Measurements from ENCODE around the gene GNAT1. TPM values are rescaled to one million over a fixed set of nuclear protein-coding genes. Genes with fewer than 3 reads are reported as not detected.
"Not testable (repeated sequence)": the region's sequence is repeated elsewhere in the genome, so short reads cannot be mapped to it uniquely, and the experiment has no call there.

GNAT1 gene
- total RNA-seq, 4 donors from 2014 or later = not detected

GRCh38 chr3:50221411-50222168 is 30.2 kb downstream of the GNAT1 start:
- H3K4me1 ChIP-seq = peaks cover 0 to 10% (median 4%) of the 10 kb centered on the region in 3 donors
- H3K27ac ChIP-seq = no peak overlapping the region
- H3K4me3 ChIP-seq = no peak overlapping the region
- no CpG with 5 or more reads among the region's 12 CpGs for WGBS, 2 donors (ENCODE audit: low coverage in 1 of 2)
- no peak for ATAC-seq
- H3K36me3 ChIP-seq = no peaks in the 10 kb centered on the region
- peaks cover 40% of the 10 kb centered on the region for H3K27me3 ChIP-seq
- TF ChIP-seq POLR2A (IDR thresholded peaks at IDR 0.05) (no peak), CTCF (IDR thresholded peaks at IDR 0.05) (no peak), EP300 (IDR thresholded peaks at IDR 0.05) (no peak), POLR2AphosphoS5 (IDR thresholded peaks at IDR 0.05) (no peak)
- H3K9me3 ChIP-seq = no peaks in the 10 kb centered on the region

- 71 to 86% methylated on average over 1 of the region's 1 CpG for WGBS, 2 donors (ENCODE audit: low coverage in 1 of 2)
- H3K4me3 ChIP-seq = no peak overlapping the region
- H3K27ac ChIP-seq = no peak overlapping the region
- peaks cover 0 to 15% (median 4%) of the 10 kb centered on the region in 3 donors for H3K4me1 ChIP-seq
- no peaks in the 10 kb centered on the region for H3K36me3 ChIP-seq
- H3K9me3 ChIP-seq = no peaks in the 10 kb centered on the region
- ATAC-seq = no peak
- peaks cover 40% of the 10 kb centered on the region for H3K27me3 ChIP-seq
- TF ChIP-seq EP300 (IDR thresholded peaks at IDR 0.05) = no peak
- no peak for TF ChIP-seq POLR2A (IDR thresholded peaks at IDR 0.05)
- no peak for TF ChIP-seq POLR2AphosphoS5 (IDR thresholded peaks at IDR 0.05)
- no peak for TF ChIP-seq CTCF (IDR thresholded peaks at IDR 0.05)
Measured at GRCh38 chr3:50222169-50222528, 30.7 kb downstream of the GNAT1 start.

- Histone ChIP-seq H3K4me3 (no peak overlapping the region), H3K4me1 (peaks cover 0 to 31% (median 12%) of the 10 kb centered on the region in 3 donors), H3K27me3 (peaks cover 40% of the 10 kb centered on the region), H3K9me3 (no peaks in the 10 kb centered on the region), H3K36me3 (no peaks in the 10 kb centered on the region), H3K27ac (no peak overlapping the region)
- no peak for ATAC-seq
- 57 to 74% methylated on average over 5 of the region's 5 CpGs for whole genome bisulfite sequencing, 2 donors (ENCODE audit: low coverage in 1 of 2)
- TF ChIP-seq POLR2A (IDR thresholded peaks at IDR 0.05) (no peak), POLR2AphosphoS5 (IDR thresholded peaks at IDR 0.05) (no peak)
Measured at GRCh38 chr3:50224639-50225038, 33.2 kb downstream of the GNAT1 start.

- TF ChIP-seq CTCF (IDR thresholded peaks at IDR 0.05) (no peak), EP300 (IDR thresholded peaks at IDR 0.05) (no peak), POLR2AphosphoS5 (IDR thresholded peaks at IDR 0.05) (no peak), POLR2A (IDR thresholded peaks at IDR 0.05) (no peak)
- Histone ChIP-seq H3K36me3 (no peaks in the 10 kb centered on the region), H3K4me3 (peak overlapping the region; percentile 34 to 72), H3K4me1 (peaks cover 0 to 31% (median 12%) of the 10 kb centered on the region in 3 donors), H3K9me3 (no peaks in the 10 kb centered on the region), H3K27ac (peak overlapping the region in 3 of 4 donors; percentile 28 to 82 (median 73)), H3K27me3 (peaks cover 24% of the 10 kb centered on the region)
- peak; percentile 17 for ATAC-seq
- 0% methylated on average over 3 to 8 of the region's 40 CpGs for WGBS, 2 donors (ENCODE audit: low coverage in 1 of 2)
Measured at GRCh38 chr3:50226888-50227389, 35.5 kb downstream of the GNAT1 start.

GRCh38 chr3:50227390-50228183 is 36.2 kb downstream of the GNAT1 start:
- TF ChIP-seq POLR2AphosphoS5 (IDR thresholded peaks at IDR 0.05) = peak; percentile 54
- peak; percentile 19 to 36 for TF ChIP-seq POLR2A (IDR thresholded peaks at IDR 0.05)
- no peak for TF ChIP-seq EP300 (IDR thresholded peaks at IDR 0.05)
- TF ChIP-seq CTCF (IDR thresholded peaks at IDR 0.05) = peak in 3 of 4 experiments; percentile 92 to 99 (median 95)
- WGBS, 2 donors (ENCODE audit: low coverage in 1 of 2) = 0 to 10% methylated on average over 2 to 5 of the region's 51 CpGs
- peaks cover 0 to 31% (median 12%) of the 10 kb centered on the region in 3 donors for H3K4me1 ChIP-seq
- peak; percentile 92 for ATAC-seq
- H3K4me3 ChIP-seq = peak overlapping the region; percentile 34 to 72
- H3K27ac ChIP-seq = peak overlapping the region in 3 of 4 donors; percentile 73 to 82 (median 79)
- H3K36me3 ChIP-seq = no peaks in the 10 kb centered on the region
- H3K27me3 ChIP-seq = peaks cover 21% of the 10 kb centered on the region
- H3K9me3 ChIP-seq = no peaks in the 10 kb centered on the region

GRCh38 chr3:50228184-50228763 is 36.9 kb downstream of the GNAT1 start:
- not testable (repeated sequence) for ATAC-seq, H3K36me3 ChIP-seq, H3K9me3 ChIP-seq
- WGBS, 2 donors (ENCODE audit: low coverage in 1 of 2) = 51 to 71% methylated on average over 1 to 3 of the region's 15 CpGs
- Histone ChIP-seq H3K4me3 (peak overlapping the region in 1 of 2 donors; percentile 72), H3K27me3 (peaks cover 16% of the 10 kb centered on the region), H3K4me1 (peaks cover 0 to 31% (median 12%) of the 10 kb centered on the region in 3 donors), H3K27ac (peak overlapping the region in 3 of 4 donors; percentile 73 to 82 (median 79))
